AG04450 (cell line): ENCODE measurements around the gene FAM222A. TPM values are rescaled to one million over a fixed set of nuclear protein-coding genes. Genes with fewer than 3 reads are reported as not detected.

Experiments used
- CTCF ChIA-PET: fragments of 300-600, 350-600 bp; formaldehyde crosslinking; extraction: SDS; loops from one replicate; lab custom pipeline; 2022; ENCODE audit warnings: antibody characterized with exemption, inconsistent platforms; lab: Charles Lee
- POLR2A ChIA-PET: fragments of 350-600 bp; formaldehyde crosslinking; extraction: SDS; loops from one replicate; lab custom pipeline; 2021; ENCODE audit warnings: antibody characterized with exemption, inconsistent platforms; lab: Yijun Ruan, JAX
- DNase-seq: peaks from one replicate; pipeline ENCODE4 v3.0.0-alpha.2; 2011; ENCODE audit warnings: low read depth, low spot score
- H3K27ac ChIP-seq: one replicate; pipeline ENCODE4 v1.5.1; 2012; ENCODE audit warnings: low read depth, low read length, control low read depth
- H3K27me3 ChIP-seq: one replicate; pipeline ENCODE4 v1.6.0; 2012; ENCODE audit warnings: low read length; ENCODE audit not compliant: control insufficient read depth, insufficient read depth
- H3K4me3 ChIP-seq: 2 replicates; pipeline ENCODE4 v1.5.1; 2011; ENCODE audit warnings: mild to moderate bottlenecking, low read depth, low read length, control low read depth
- H3K9me3 ChIP-seq: 2 replicates; pipeline ENCODE4 v1.5.1; 2012; ENCODE audit warnings: low read length; ENCODE audit not compliant: control insufficient read depth, insufficient read depth
- CTCF ChIP-seq: IDR thresholded peaks from 2 replicates; pipeline ENCODE4 v1.5.1; 2011; ENCODE audit warnings: low read depth, low read length, control low read depth, inconsistent platforms
- polyA plus RNA-seq: library from polyadenylated mRNA; depleted of rRNA; stranded (reverse); fragments of >200 nt; gene quantifications from 2 replicates; pipeline ENCODE4 v1.2.3, GENCODE V29; 2011

The FAM222A gene
- polyA plus RNA-seq, 1 experiment, result 0.15 TPM

DNA sequence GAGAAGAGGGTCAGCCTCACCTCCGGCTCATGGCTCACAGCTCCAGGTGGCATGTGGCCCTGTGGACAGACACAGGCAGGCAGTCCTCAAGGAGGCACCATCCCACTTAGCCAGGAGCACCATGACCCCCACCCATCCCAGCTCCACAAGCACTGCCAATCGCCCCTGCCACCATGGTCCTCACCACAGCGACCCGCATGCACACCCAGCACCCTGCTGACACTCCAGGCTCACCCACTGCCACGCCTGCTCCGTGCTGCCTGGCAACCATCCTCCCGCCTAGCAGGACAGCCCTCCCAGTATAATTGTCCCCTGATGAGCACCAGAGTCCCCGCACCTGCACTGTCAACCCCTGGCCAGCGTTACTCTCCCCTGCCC, 68.7 kb downstream of the FAM222A start:
- ChIA-PET POLR2A (no interaction called here), CTCF (interaction anchor here (1.5 to 10.2 kb wide), 2 partner anchors 185 to 354 kb away, joined by 4 to 201 read pairs; no protein-coding TSS in a partner anchor)
- H3K27ac ChIP-seq, result no peak overlapping the region
- no peak for TF ChIP-seq CTCF
- H3K4me3 ChIP-seq, result no peak overlapping the region
- DNase-seq, result no peak
- H3K9me3 ChIP-seq, result peaks cover 34% of the 10 kb centered on the region
- no peaks in the 10 kb centered on the region for H3K27me3 ChIP-seq

DNA sequence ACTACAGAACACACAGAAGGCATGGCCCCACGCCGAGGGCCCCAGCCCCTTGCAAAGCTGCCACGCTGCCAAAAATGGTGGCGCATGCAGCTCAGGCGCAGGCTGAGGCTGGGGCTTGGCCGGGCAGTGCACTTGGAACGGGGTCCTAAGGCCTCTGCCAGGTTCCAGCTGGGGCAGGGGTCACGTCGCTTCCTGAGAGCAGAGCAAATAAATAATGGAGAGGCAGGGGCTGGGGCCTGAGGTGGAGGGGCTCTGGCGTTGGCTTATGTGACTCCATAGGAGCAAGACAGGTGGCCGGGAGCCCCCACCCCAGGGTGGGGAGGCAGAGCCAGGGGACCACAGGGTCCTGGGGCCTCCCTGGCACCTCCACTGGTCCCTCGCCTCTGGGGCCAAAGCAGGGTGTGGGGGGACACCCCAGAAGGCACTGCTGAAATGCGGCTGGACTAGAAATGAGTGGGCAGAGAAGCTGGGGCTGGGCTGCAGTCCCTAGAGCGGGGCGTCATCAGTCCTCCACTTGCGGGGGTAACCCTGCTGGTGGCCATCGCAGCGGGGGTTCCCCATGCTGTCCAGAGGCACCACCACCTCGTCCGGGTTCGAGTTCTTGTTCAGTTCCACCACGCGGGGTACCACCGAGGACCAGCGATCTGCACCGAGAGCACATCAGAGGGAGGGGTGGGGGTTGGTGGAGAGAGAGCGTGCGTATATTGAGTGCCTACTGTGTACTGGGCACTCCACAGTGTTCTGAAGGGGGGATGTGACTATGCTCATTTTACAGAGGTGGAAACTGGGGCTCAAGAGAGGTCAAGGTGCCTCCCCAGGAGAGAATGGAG, 69.7 kb downstream of the FAM222A start:
- CTCF ChIA-PET, result no interaction called here

DNA sequence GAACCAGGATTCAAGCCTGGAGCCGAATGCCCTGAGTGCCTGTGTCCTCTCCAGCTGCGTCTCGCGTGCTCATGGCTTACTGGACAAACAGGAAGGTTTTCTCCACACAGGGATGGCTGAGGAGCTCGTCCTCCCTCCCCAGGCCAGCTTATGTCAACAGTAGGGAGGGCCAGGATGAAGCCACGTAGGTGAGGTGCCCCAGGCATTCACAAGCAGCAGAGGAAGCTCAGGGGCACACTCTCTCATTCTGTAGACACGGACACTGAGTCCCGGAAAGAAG, 70.3 kb downstream of the FAM222A start:
- no peaks in the 10 kb centered on the region for H3K27me3 ChIP-seq
- H3K4me3 ChIP-seq, result no peak overlapping the region
- DNase-seq, result no peak
- ChIA-PET CTCF (interaction anchor here (1.2 kb wide), 1 partner anchor 22 kb away, joined by 4 read pairs; no protein-coding TSS in a partner anchor), POLR2A (no interaction called here)
- H3K9me3 ChIP-seq, result peaks cover 33% of the 10 kb centered on the region
- TF ChIP-seq CTCF, result no peak
- H3K27ac ChIP-seq, result no peak overlapping the region

More for the DNA sequence above, 69.7 kb downstream of the FAM222A start:
- H3K27me3 ChIP-seq, result no peaks in the 10 kb centered on the region
- no peak overlapping the region for H3K27ac ChIP-seq
- POLR2A ChIA-PET, result no interaction called here
- H3K4me3 ChIP-seq, result no peak overlapping the region
- no peak for TF ChIP-seq CTCF
- DNase-seq, result no peak
- peaks cover 34% of the 10 kb centered on the region for H3K9me3 ChIP-seq

DNA sequence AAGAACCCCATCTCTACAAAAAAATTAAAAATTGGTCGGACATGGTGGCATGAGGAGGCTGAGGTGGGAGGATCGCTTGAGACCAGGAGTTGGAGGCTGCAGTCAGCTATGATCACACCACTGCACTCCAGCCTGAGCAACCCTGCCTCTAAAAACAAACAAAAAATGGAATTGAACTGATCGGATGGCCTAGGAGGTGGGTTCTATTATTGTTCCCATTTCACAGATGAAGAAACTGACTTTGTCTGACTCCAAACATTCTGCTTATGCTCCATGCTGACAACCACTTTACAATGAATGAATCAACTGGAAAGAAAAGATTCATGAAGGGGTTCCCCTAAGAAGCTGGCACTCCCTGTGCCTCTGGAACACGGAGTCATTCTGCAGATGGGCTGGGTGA, 72.2 kb downstream of the FAM222A start:
- no peak for TF ChIP-seq CTCF
- H3K27me3 ChIP-seq, result no peaks in the 10 kb centered on the region
- ChIA-PET POLR2A (no interaction called here), CTCF (interaction anchor here (1.1 to 2.1 kb wide), 3 partner anchors 9 to 267 kb away, joined by 3 to 8 read pairs (median 5); no protein-coding TSS in a partner anchor)
- no peak for DNase-seq
- no peak overlapping the region for H3K27ac ChIP-seq
- peaks cover 23% of the 10 kb centered on the region for H3K9me3 ChIP-seq
- no peak overlapping the region for H3K4me3 ChIP-seq

- CTCF ChIA-PET, result interaction anchor here (2.1 kb wide), 1 partner anchor 268 kb away, joined by 5 read pairs; no protein-coding TSS in a partner anchor
- H3K9me3 ChIP-seq, result peaks cover 15% of the 10 kb centered on the region
- H3K27ac ChIP-seq, result no peak overlapping the region
- POLR2A ChIA-PET, result no interaction called here
- no peak for TF ChIP-seq CTCF
- DNase-seq, result no peak
- no peaks in the 10 kb centered on the region for H3K27me3 ChIP-seq
- no peak overlapping the region for H3K4me3 ChIP-seq
These were observed 73.2 kb downstream of the FAM222A start for GRCh38 chr12:109786799-109787198.
